OCI-LY7 (cell line): ENCODE data around the gene VWA8.

Source experiments
- CTCF ChIP-seq: fragments of 200-600 bp; sonication (generic); conservative IDR thresholded peaks from 2 replicates; pipeline ENCODE4 v1.5.1; 2014; ENCODE audit warnings: mild to moderate bottlenecking, antibody characterized with exemption, low read length, moderate library complexity, mixed read lengths
- EZH2phosphoT487 ChIP-seq: fragments of 200-600 bp; sonication (generic); IDR thresholded peaks from 2 replicates; pipeline ENCODE4 v1.6.1; 2018; ENCODE audit warnings: low read depth, borderline replicate concordance, mild to moderate bottlenecking, mixed run types, antibody characterized with exemption, low read length, moderate library complexity, mixed read lengths

GRCh38 chr13:41956272-41956671 is 4.6 kb downstream of the VWA8 start:
- TF ChIP-seq CTCF (no peak), EZH2phosphoT487 (no peak)
